H9 (cell line): Measurements from ENCODE around the gene RAB6B. TPM values are rescaled to one million over a fixed set of nuclear protein-coding genes. Genes with fewer than 3 reads are reported as not detected.
A peak's percentile ranks its signal among the peaks of the same experiment; 100 is the strongest.

ENCODE experiments used
- DNase-seq: peaks from one replicate; pipeline ENCODE4 v3.0.0-alpha.2; 2017
- H2AFZ ChIP-seq: one replicate; pipeline ENCODE4 v1.6.1; 2013; ENCODE audit warnings: mild to moderate bottlenecking, low read length, control low read depth, moderate library complexity
- H2AK5ac ChIP-seq: 2 replicates; pipeline ENCODE4 v1.6.1; 2013; ENCODE audit warnings: low read length, control low read depth, mixed read lengths; ENCODE audit not compliant: insufficient read length
- H2BK120ac ChIP-seq: one replicate; pipeline ENCODE4 v1.6.1; 2013; ENCODE audit warnings: low read depth, mild to moderate bottlenecking, low read length, control low read depth, inconsistent platforms; ENCODE audit not compliant: poor library complexity, severe bottlenecking
- H2BK12ac ChIP-seq: 2 replicates; pipeline ENCODE4 v1.6.1; 2013; ENCODE audit warnings: low read length, control low read depth, mixed read lengths, low read depth; ENCODE audit not compliant: insufficient read length
- H2BK15ac ChIP-seq: 2 replicates; pipeline ENCODE4 v1.6.1; 2013; ENCODE audit warnings: low read depth, low read length, control low read depth
- H2BK20ac ChIP-seq: one replicate; pipeline ENCODE4 v1.6.1; 2013; ENCODE audit warnings: low read depth, mild to moderate bottlenecking, low read length, control low read depth, inconsistent platforms; ENCODE audit not compliant: poor library complexity, severe bottlenecking
- H2BK5ac ChIP-seq: 2 replicates; pipeline ENCODE4 v1.6.1; 2013; ENCODE audit warnings: low read length, control low read depth, mixed read lengths; ENCODE audit not compliant: insufficient read length
- H3K14ac ChIP-seq: 2 replicates; pipeline ENCODE4 v1.6.1; 2013; ENCODE audit warnings: low read length, control low read depth; ENCODE audit not compliant: insufficient read depth
- H3K18ac ChIP-seq: 2 replicates; pipeline ENCODE4 v1.6.1; 2013; ENCODE audit warnings: low read depth, mild to moderate bottlenecking, mixed read lengths, low read length, control low read depth; ENCODE audit not compliant: insufficient read length
- H3K23ac ChIP-seq: 2 replicates; pipeline ENCODE4 v1.6.1; 2013; ENCODE audit warnings: low read length, control low read depth, mixed read lengths, low read depth; ENCODE audit not compliant: insufficient read length
- H3K23me2 ChIP-seq: 2 replicates; pipeline ENCODE4 v1.6.1; 2013; ENCODE audit warnings: low read depth, mild to moderate bottlenecking, mixed read lengths, low read length, control low read depth; ENCODE audit not compliant: insufficient read length, poor library complexity, severe bottlenecking
- H3K27ac ChIP-seq: 2 replicates; pipeline ENCODE4 v1.5.1; 2013; ENCODE audit warnings: low read length, control low read depth, mixed read lengths, low read depth; ENCODE audit not compliant: insufficient read length
- H3K27me3 ChIP-seq: 2 replicates; pipeline ENCODE4 v1.6.1; 2013; ENCODE audit warnings: low read length, control low read depth, inconsistent platforms; ENCODE audit not compliant: insufficient read depth
- H3K4ac ChIP-seq: 2 replicates; pipeline ENCODE4 v1.6.1; 2013; ENCODE audit warnings: low read depth, mild to moderate bottlenecking, control low read depth, inconsistent platforms, low read length, moderate library complexity
- H3K4me1 ChIP-seq: 2 replicates; pipeline ENCODE4 v1.6.1; 2013; ENCODE audit warnings: low read length, control low read depth, inconsistent platforms; ENCODE audit not compliant: insufficient read depth
- H3K4me2 ChIP-seq: 2 replicates; pipeline ENCODE4 v1.6.1; 2013; ENCODE audit warnings: low read length, control low read depth, mixed read lengths; ENCODE audit not compliant: insufficient read length, insufficient read depth
- H3K56ac ChIP-seq: 2 replicates; pipeline ENCODE4 v1.6.1; 2013; ENCODE audit warnings: low read depth, mild to moderate bottlenecking, mixed read lengths, low read length, control low read depth; ENCODE audit not compliant: insufficient read length
- H3K79me1 ChIP-seq: 2 replicates; pipeline ENCODE4 v1.6.1; 2013; ENCODE audit warnings: low read depth, mild to moderate bottlenecking, moderate library complexity, low read length, control low read depth, inconsistent platforms; ENCODE audit not compliant: insufficient read depth, poor library complexity, severe bottlenecking
- H3K79me2 ChIP-seq: 2 replicates; pipeline ENCODE4 v1.6.1; 2013; ENCODE audit warnings: low read length, control low read depth, inconsistent platforms; ENCODE audit not compliant: insufficient read depth
- H3K9ac ChIP-seq: 2 replicates; pipeline ENCODE4 v1.6.1; 2013; ENCODE audit warnings: low read length, control low read depth, mixed read lengths; ENCODE audit not compliant: insufficient read length; ENCODE audit errors: extremely low read depth
- H3K9me3 ChIP-seq: one replicate; pipeline ENCODE4 v1.6.1; 2013; ENCODE audit warnings: low read depth, low read length, inconsistent platforms; ENCODE audit not compliant: control insufficient read depth
- H3T11ph ChIP-seq: one replicate; pipeline ENCODE4 v1.6.1; 2013; ENCODE audit warnings: mild to moderate bottlenecking, low read length, control low read depth, inconsistent platforms
- H4K20me1 ChIP-seq: one replicate; pipeline ENCODE4 v1.6.1; 2013; ENCODE audit not compliant: control insufficient read depth, insufficient read length, insufficient read depth
- H4K5ac ChIP-seq: 2 replicates; pipeline ENCODE4 v1.6.1; 2013; ENCODE audit warnings: low read depth, mild to moderate bottlenecking, mixed read lengths, low read length, control low read depth; ENCODE audit not compliant: insufficient read length
- H4K8ac ChIP-seq: replicated peaks from 2 replicates; pipeline ENCODE4 v1.6.1; 2013; ENCODE audit warnings: low read length, control low read depth, mixed read lengths, low read depth; ENCODE audit not compliant: insufficient read length
- H4K91ac ChIP-seq: 2 replicates; pipeline ENCODE4 v1.6.1; 2013; ENCODE audit warnings: low read depth, mild to moderate bottlenecking, moderate library complexity, mixed read lengths, low read length, control low read depth; ENCODE audit not compliant: insufficient read length
- H3K27ac Mint-ChIP-seq, 3 experiments: 2 replicates in 2 of 3; 3 replicates in 1 of 3; pipeline ENCODE4 v1.8.0; 2020 to 2021; ENCODE audit warnings: mixed read lengths in 3 of 3, mild to moderate bottlenecking in 1 of 3, moderate library complexity in 1 of 3
- H3K27me3 Mint-ChIP-seq: 2 replicates; pipeline ENCODE4 v1.8.0; 2021; ENCODE audit warnings: low read depth, mild to moderate bottlenecking, moderate library complexity, mixed read lengths
- H3K36me3 Mint-ChIP-seq, 3 experiments: 2 replicates in 2 of 3; 3 replicates in 1 of 3; pipeline ENCODE4 v1.8.0; 2020 to 2021; ENCODE audit warnings: low read depth in 3 of 3, mixed read lengths in 3 of 3; ENCODE audit not compliant: insufficient read depth in 1 of 3
- H3K4me1 Mint-ChIP-seq, 2 experiments: 2 replicates each; pipeline ENCODE4 v1.8.0; 2020; ENCODE audit warnings: mixed read lengths in 2 of 2
- H3K4me3 Mint-ChIP-seq, 2 experiments: 2 replicates in 1 of 2; 3 replicates in 1 of 2; pipeline ENCODE4 v1.8.0; 2020 to 2021; ENCODE audit warnings: mild to moderate bottlenecking in 2 of 2, mixed read lengths in 2 of 2, moderate library complexity in 1 of 2
- H3K9me3 Mint-ChIP-seq, 2 experiments: 2 replicates in 1 of 2; 3 replicates in 1 of 2; pipeline ENCODE4 v1.8.0; 2020; ENCODE audit warnings: mild to moderate bottlenecking in 2 of 2, mixed read lengths in 2 of 2, moderate library complexity in 1 of 2
- CTCF ChIP-seq: fragments of 200-600 bp; sonication (generic); conservative IDR thresholded peaks from 3 replicates; pipeline ENCODE4 v1.8.0; 2021; ENCODE audit warnings: antibody characterized with exemption, mild to moderate bottlenecking
- WGBS: extraction: QIAGEN DNeasy Blood & Tissue Kit; methylation state at CpG from one replicate; pipeline ENCODE4 v1.1.7; 2013; ENCODE audit warnings: missing lambda C conversion rate, low lambda C conversion rate, mixed read lengths; ENCODE audit not compliant: insufficient read length; ENCODE audit errors: extremely low coverage; 5-methylcytosine and 5-hydroxymethylcytosine counted together
- total RNA-seq: library from RNA; stranded (reverse); gene quantifications from 2 replicates; pipeline ENCODE4 v1.2.1, GENCODE V29; 2021

RAB6B gene
- total RNA-seq, 1 experiment from 2014 or later, result 12.3 TPM

GRCh38 chr3:133939463-133939835, 43.8 kb upstream of the RAB6B start:
- Histone ChIP-seq H2BK20ac (no peak overlapping the region), H3K4me1 (peaks cover 3% of the 10 kb centered on the region; the same call in 1 of the 2 replicates), H3K79me2 (no peaks in the 10 kb centered on the region), H2BK12ac (no peak overlapping the region), H2BK120ac (no peak overlapping the region), H3K27ac (no peak overlapping the region), H3K9me3 (no peaks in the 10 kb centered on the region), H3K79me1 (no peaks in the 10 kb centered on the region), H4K91ac (no peak overlapping the region), H2AFZ (no peak overlapping the region), H3K4me2 (no peak overlapping the region), H3K23me2 (no peaks in the 10 kb centered on the region), H3K9ac (no peak overlapping the region), H3K56ac (no peak overlapping the region), H2BK5ac (no peak overlapping the region), H3K27me3 (no peaks in the 10 kb centered on the region), H3K14ac (no peak overlapping the region), H3K23ac (no peak overlapping the region), H4K8ac (no peak overlapping the region), H4K5ac (no peak overlapping the region), H4K20me1 (no peaks in the 10 kb centered on the region), H3K18ac (no peak overlapping the region), H3K4ac (no peak overlapping the region), H3T11ph (no peak overlapping the region), H2AK5ac (no peak overlapping the region), H2BK15ac (no peak overlapping the region)
- peak; percentile 8 for DNase-seq
- peaks cover 13 to 26% of the 10 kb centered on the region in 2 experiments for H3K4me1 Mint-ChIP-seq
- WGBS, result no CpG with 5 or more reads among the region's 1 CpG
- no peak overlapping the region for H3K4me3 Mint-ChIP-seq
- H3K27ac Mint-ChIP-seq, result no peak overlapping the region
- peaks cover 3% of the 10 kb centered on the region for H3K27me3 Mint-ChIP-seq
- H3K36me3 Mint-ChIP-seq, result no peaks in the 10 kb centered on the region; a peak in 1 of 7 replicates
- TF ChIP-seq CTCF, result no peak
- H3K9me3 Mint-ChIP-seq, result peaks cover 0 to 2% of the 10 kb centered on the region in 2 experiments; a peak in 1 of 5 replicates
